DMS153 (cell line): ENCODE measurements around the gene CYSRT1.

ENCODE experiments used
- DNase-seq: peaks from one replicate; lab custom pipeline; 2025; lab: John Stamatoyannopoulos, UW

CYSRT1 gene

DNA sequence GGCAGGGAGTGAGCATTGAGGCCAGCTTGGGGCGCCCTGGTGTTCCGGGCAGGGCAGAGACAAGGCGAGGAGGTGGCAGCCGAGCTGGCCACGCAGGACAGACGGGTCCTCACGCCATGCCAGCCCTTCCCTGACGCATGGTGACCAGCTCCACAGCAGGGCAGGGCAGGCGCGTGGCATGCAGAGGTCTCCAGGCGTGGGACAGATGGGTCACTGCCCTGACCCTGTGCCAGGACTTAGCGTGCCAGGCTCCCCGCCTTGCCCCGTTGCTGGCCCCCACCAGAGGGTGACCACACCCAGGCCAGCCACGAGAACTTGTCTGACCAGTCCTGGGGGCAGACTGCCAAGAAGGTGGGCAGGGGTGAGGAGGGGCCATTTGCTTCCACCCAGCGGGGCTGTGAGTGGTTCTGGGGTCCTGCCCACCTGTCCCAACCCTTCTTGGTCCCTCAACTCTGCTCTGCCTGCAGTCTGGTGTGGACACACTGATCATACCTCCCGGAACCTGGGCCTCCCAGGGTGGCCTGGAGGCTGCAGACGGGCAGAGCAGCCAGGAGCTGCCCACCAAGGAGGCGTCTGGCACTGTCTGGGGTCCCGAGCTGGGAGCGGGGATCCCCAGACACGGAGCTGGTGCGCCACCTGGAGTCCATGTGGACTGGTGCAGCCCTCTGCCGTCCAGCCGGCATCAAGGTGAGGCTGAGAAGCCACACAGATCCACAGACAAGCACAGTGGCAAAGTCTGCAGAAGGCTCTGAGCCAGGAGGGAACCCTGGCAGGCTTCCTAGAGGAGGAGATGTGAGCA is 2.3 kb downstream of the CYSRT1 start, which contains the start of gene RNF224:
RNF224 (plus strand) TSS at position 449 of the 799 bp plus-strand sequence. CDS start 834 bp downstream, outside the sequence.
- peak; percentile 63 for DNase-seq

DNA sequence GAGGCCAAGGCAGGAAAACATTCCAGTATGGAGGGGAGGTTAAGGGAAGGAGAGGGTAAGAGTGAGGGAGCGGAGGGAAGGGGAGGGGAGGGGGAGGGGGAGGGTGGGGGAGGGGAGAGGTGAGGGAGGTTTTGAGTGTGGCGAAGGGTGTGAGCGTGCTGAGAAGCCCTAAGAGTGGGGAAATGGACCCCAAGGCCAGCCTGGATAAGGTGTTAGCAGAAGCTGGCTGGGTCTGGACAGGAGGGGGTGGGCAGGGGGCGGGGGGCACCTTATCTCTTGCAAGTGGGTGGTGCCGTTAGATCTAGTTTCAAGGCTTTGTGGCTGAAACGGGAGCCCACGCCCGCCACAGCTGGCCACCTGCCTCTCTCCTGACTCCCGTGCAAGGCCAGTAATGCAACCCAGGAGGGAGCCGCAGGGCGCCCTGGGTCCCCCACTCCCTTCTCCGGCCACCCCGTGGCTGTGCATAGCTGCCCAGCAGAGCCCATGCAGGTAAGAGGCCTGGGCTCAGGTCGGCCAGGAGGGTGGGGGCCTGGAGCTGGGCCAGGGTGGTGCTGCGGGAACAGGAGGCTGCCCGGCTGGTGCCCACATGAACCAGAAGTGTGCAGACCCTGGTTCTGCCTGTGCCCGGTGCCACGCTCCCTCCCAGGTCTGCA is 3.0 kb downstream of the CYSRT1 start:
- DNase-seq = no peak

DNA sequence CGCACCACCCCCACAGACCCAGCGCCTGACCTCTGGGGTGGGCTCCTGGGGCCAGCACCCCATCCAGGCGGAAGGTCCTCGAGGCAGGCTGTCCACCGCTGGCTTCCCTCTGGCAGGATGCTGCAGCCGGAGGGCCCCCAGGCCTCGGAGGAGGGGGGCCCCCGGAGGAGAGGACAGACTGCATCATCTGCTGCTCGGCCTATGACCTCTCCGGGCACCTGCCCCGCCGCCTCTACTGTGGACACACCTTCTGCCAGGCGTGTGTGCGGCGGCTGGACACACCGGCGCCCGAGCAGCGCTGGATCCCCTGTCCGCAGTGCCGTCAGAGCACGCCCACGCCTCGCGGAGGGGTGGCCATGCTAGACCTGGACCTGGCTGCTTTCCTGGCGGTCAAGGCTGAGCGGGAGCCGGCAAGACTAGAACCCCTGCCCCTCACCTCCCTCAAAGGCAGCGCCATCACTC is 3.6 kb downstream of the CYSRT1 start:
- no peak for DNase-seq

DNA sequence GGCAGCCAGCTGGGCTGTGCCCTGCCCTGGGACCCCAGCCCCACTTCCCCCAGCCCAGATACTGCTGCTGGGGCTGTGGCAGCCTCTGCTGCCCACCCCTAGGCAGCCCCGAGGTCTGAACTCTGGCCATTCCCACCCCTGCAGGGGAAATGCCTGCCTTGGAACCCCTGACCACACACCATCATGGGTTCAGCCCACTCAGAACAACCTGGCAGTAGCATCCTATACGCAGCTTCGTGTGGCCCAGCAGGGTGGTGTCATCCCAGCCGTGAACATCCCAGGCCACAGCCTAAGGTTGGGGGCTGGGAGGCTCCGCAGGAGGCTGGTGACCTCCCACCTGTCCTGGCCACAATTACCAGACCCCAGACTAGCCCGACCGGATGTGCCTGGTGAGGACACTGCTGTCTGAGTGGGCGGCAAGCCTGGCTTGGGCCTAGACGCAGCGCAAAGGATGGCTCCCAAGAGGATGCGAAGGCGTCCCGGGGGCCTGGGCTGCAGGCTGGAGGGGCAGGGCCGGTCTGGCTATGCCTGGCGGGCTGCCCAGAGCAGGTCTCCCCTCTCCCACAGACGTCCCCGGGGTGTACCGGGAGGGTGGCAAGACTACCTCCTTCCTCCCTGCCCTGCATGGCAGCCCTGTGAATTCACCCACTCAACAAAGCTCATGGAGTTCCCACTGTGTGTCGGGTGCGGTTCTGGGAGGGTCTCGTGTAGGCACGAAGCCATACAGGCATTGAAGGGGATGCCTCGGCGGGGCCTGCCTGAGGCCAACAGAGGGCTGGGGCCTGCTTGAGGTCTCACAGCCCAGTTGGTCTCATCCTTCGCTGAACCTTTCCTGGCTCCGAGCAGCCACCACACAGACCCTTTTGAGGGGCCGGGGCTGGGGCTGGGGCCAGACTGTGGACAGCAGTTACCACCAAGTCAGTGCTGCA is 4.3 kb downstream of the CYSRT1 start:
- no peak for DNase-seq

DNA sequence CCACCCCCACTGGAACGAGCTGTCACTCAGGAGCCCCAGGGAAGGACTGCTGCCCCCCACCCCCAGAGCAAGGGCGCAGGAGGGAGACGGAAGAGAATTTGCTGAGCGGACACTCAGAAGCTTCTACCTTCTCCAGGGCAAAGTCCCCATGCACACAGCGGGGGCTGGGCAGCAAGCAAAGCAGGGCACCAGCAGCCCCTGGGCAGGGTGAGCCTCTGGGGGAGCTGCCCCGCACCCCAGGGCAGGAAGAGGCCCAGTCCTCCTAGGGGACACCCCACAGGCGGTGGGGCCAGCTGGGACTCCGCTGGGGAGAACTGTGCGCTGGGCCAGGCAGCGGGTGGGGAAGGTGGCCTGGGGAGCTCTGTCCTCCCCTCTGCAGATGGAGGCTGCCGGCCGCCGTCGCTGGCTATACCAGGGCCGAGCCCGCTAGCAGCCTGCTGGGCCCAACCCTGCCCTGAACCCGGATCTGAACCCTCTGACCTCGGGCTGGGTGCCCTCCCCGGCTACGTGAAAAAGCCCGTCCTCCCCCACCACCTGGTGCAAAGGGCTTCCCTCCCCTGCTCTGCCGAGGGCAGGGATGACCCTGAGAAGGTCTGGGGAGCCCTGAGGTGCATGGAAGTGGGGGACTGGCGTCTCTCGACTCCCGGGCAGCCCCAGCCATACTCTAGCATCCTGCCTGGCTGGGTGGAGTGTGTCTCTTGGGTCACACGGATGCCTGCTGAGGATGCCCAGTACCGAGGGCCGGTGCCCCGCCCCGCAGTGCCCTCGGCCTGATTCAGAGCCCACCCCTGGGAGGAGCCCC is 5.1 kb downstream of the CYSRT1 start:
- DNase-seq = no peak

DNA sequence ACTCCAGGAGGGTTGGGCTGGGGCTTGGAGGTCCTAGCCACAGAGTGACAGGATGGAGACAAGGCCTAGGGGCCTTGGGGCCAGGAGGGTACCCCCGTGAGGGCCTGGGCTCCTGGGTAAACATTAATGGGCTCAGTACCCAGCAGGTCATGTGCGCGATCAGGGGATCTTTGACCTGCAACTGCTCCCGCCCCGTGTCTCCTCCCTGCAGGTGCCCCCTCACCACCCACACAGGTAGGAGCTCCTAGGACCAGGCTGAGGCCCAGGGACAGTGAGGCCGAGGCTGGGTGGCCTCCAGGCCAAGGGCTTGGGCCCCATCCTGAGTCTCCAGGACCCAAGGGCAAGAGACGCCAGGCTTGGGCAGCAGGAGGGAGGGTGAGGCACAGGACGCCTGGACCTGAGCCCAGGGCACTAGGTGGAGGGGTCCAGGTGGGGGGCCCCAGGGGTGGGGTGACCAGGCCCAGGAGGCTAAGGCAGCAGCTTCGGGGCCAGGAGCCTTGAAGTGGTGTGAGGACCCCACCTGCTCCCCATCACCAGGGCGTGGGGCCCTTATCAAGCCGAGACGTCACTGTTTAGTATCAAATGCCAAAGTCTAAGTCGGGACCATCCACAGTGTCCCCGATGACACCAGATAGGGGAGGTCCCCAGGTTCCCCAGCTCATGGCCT is 5.9 kb downstream of the CYSRT1 start, which contains the start of gene SLC34A3:
SLC34A3 (plus strand) TSS at position 197 of the 667 bp plus-strand sequence. CDS start 802 bp downstream, outside the sequence.
- DNase-seq = no peak

DNA sequence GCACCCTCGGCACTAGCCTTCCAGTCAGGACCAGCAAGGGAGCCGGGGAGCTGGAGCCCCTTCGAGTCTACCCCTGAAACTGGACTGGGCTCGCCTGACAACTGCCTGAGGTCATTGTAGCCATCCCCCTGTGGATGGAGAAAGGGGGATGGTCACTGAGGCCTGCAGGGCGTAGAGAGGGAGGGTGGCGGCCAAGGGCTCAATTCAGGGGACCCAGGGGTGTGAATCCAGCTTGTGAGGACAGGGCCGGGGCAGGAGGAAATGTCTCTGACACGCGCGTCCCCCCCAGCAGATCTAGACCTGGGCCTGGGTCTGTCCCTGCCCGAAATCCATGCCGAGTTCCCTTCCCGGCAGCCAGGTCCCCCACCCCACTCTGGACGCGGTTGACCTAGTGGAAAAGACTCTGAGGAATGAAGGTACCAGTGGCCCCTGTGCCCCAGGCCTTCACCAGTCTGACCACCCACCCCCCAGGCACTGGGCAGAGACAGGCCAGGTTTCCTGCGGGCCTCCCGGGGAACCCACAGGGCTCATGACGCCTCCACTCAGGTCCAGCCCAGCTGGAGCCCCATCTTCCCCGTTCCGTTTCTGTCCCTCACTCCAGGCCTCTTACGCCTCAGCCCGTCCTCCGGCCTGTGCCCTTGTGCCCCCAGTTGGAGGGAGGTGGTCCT is 6.5 kb downstream of the CYSRT1 start:
- no peak for DNase-seq

DNA sequence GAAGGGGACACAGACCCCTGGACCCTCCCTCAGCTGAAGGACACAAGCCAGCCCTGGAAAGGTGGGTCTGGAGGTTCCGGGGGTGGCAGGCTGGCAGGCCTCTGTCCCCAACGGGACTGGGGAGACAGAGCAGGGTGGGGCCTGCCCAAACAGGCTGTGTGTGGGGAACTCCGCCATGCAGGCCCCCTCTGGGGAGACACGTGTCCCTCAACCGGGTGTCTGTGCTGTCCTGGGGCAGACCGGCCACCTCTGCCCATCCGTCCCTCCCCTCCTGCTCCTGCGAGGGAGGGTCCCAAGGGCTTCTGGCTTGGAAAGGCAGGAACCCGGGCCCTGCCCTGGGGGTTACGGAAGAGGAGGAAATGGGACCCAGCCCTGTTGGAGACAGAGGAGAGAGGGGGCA is 7.1 kb downstream of the CYSRT1 start:
- no peak for DNase-seq

DNA sequence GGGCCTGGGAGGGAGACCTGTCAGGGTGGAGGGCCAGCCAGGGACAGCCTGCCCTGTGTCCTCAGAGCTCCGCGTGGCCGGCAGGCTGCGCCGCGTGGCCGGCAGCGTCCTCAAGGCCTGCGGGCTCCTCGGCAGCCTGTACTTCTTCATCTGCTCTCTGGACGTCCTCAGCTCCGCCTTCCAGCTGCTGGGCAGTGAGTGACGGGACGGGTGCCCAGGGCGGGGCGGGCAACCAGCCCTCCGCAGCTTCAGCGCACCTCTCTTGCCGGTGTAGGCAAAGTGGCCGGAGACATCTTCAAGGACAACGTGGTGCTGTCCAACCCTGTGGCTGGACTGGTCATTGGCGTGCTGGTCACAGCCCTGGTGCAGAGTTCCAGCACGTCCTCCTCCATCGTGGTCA is 7.5 kb downstream of the CYSRT1 start:
- DNase-seq = no peak

DNA sequence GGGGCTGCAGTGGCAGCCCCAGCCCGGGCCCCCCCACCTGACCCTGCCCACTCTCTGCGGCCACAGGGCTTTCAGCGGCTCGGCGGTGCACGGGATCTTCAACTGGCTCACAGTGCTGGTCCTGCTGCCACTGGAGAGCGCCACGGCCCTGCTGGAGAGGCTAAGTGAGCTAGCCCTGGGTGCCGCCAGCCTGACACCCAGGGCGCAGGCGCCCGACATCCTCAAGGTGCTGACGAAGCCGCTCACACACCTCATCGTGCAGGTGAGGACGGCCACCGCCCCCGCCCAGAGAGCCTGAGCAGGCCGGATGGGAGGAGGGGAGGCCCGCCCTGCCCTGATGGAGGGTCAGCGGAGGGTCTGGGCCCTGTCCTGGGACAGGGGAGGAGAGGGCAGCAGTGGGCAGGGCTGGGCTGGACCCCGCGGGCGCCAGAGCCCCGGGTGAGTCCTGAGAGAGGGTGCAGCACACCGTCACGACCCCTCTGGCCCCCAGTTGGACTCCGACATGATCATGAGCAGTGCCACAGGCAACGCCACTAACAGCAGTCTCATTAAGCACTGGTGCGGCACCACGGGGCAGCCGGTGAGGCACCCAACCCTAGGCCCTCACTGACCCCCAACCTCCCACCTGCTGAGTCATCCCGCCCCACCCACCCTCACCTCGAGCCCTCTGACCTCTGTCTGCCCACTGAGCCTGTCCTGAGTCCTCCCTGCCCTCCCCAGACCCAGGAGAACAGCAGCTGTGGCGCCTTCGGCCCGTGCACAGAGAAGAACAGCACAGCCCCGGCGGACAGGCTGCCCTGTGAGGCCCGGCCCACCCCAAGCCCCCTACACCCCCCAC is 8.4 kb downstream of the CYSRT1 start:
- DNase-seq = peak; percentile 74

DNA sequence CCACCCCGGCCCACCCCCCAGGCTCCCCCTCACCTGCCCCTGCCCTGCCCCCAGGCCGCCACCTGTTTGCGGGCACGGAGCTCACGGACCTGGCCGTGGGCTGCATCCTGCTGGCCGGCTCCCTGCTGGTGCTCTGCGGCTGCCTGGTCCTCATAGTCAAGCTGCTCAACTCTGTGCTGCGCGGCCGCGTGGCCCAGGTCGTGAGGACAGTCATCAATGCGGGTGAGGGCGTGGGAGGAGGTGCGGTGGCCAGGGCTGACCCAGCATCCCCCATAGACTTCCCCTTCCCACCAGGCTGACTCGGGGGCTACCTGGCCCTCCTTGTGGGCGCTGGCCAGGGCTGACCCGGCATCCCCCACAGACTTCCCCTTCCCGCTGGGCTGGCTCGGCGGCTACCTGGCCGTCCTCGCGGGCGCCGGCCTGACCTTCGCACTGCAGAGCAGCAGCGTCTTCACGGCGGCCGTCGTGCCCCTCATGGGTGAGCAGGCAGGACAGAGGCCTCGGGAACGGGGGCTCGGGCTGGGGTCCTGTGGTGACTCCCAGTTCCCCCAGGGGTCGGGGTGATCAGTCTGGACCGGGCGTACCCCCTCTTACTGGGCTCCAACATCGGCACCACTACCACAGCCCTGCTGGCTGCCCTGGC is 9.2 kb downstream of the CYSRT1 start:
- DNase-seq = no peak

DNA sequence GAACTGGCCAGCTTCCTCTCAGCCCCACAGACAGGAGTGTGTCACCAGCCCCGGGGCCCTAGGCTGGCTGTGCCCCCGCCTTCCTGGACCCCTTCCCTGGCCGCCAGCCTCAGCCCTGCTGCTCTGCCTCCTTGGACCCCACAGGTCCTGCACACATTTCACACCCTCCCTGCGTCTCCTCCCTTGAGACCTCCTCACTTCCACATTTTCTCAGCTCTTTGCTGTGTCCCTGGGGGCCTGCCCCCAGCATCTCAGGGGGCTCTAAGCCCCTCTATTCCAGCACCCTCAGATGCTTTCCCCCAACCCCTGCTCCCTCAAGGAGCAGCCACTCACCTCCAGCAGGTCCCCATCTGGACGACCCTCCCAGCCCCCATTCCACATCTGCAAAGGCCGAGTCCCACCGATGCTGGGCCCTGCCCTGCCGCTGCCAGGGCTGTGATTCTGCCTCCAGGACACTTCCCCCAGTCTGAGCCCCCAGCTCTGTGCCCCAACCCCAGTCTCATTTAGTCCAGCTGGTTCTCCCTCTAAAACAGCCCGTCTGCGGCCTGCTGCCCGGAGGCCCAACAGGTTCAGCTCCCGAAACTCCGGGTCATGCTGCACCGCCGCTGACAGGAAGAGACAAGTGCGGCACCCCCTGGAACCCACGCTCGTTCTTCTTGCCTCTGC is 9.9 kb downstream of the CYSRT1 start:
- no peak for DNase-seq

DNA sequence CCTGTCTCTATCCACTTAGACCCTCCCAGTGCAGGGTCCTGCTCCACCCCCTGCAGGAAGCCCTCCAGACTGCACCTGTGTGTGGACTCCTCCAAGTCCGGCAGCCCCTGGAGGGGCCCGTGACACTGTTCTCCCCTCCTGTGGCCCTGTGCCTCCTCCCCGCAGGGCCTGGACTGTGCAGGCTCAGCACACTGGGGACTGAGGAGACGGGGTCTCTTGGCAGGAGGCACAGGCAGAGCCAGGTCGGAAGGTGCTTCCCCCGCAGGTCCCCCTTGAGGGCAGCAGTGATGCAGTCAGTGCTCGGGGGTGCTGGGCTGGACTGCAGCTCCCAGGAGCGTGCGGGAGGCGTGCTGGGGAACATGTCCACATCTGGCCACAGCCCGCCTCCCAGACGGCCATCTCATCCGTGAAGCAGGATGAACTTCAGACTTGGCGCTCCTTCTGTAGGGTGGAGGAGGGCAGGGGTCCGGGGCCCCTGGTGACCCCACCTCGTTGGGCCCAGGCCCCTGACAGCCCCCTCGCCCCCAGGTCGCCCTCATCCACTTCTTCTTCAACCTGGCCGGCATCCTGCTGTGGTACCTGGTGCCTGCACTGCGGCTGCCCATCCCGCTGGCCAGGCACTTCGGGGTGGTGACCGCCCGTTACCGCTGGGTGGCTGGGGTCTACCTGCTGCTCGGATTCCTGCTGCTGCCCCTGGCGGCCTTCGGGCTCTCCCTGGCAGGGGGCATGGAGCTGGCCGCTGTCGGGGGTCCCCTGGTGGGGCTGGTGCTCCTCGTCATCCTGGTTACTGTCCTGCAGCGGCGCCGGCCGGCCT is 10.7 kb downstream of the CYSRT1 start:
- no peak for DNase-seq

DNA sequence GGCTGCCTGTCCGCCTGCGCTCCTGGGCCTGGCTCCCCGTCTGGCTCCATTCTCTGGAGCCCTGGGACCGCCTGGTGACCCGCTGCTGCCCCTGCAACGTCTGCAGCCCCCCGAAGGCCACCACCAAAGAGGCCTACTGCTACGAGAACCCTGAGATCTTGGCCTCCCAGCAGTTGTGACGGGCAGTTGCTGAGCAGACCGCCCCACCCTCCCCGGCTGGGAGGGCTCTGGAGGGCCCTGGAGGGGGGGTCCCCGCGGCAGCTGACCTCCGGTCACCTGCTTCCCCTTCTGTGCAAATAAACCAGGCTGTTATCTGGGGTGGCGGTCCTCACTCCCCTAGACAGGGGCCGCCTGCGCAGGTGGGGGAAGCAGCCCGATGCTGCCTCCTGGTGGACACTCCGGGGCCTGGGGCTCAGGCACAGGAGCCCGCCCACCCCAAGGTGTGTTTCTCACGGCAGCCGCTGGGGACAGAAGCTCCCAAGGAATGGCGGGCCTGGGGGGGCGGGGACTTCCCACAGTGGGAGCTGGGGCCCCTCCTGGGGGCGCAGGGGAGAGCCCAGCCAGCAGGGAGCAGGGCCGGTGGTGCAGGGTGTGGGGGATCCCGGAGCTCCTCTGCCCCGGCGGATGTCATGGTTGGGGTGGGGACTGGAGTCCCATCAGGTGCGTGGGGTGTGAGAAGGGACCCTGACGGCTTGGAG is 11.4 kb downstream of the CYSRT1 start:
- peak; percentile 59 for DNase-seq

DNA sequence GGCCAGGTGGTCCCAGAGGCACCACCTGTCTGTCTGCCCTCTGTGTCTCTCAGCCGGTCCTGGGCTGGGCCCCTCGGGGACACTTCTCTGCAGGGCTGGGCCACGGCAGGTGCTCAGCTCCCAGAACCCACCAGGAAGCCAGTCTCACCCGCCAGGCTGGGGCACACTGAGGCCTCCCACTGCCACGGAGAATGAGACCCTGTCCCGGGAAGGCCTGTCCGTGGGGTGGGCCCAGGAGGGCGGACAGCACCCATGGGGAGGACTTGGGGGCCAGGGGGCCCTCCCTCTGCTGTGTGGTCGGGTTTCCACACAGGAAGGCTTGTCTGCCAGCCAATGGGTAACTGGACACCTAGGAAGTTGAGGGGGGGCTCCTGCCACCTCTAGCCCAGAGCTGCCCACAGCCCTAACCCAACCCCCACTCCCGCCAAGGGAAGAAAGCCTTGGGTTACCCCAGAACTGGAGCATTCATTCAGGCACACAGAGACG is 12.0 kb downstream of the CYSRT1 start:
- DNase-seq = no peak
